Cerebellar nuclear complex (tissue), 1 donor: Measurements from ENCODE around the gene UCN3.

Experiments
- DNase-seq, 2 experiments: peaks; one replicate each; lab custom pipeline; 2025; lab: John Stamatoyannopoulos, UW

UCN3 gene

GRCh38 chr10:5364890-5365338, at the start of gene UCN3:
TSS of gene UCN3 (plus strand) at chr10:5364966. CDS start at chr10:5373721, 8,755 bp downstream.
- no peak for DNase-seq

GRCh38 chr10:5317547-5318107, 47.1 kb upstream of the UCN3 start:
- no peak for DNase-seq

- no peak for DNase-seq
Measured at GRCh38 chr10:5318148-5318547, 46.6 kb upstream of the UCN3 start.

- DNase-seq = no peak
Measured at GRCh38 chr10:5319863-5320262, 44.9 kb upstream of the UCN3 start.

GRCh38 chr10:5321273-5321672, 43.5 kb upstream of the UCN3 start:
- DNase-seq = no peak

- DNase-seq = no peak
Measured at GRCh38 chr10:5323446-5323845, 41.3 kb upstream of the UCN3 start.

- DNase-seq = no peak
Measured at GRCh38 chr10:5325076-5325475, 39.7 kb upstream of the UCN3 start.

GRCh38 chr10:5334196-5334880, 30.4 kb upstream of the UCN3 start:
- no peak for DNase-seq

GRCh38 chr10:5338010-5338409, 26.8 kb upstream of the UCN3 start:
- DNase-seq = no peak

GRCh38 chr10:5343092-5343491, 21.7 kb upstream of the UCN3 start:
- DNase-seq = no peak

- no peak for DNase-seq
Measured at GRCh38 chr10:5343561-5343960, 21.2 kb upstream of the UCN3 start.

- DNase-seq = no peak
Measured at GRCh38 chr10:5343979-5344378, 20.8 kb upstream of the UCN3 start.

GRCh38 chr10:5344746-5345145, 20.0 kb upstream of the UCN3 start:
- DNase-seq = no peak

- no peak for DNase-seq
Measured at GRCh38 chr10:5346881-5347280, 17.9 kb upstream of the UCN3 start.

GRCh38 chr10:5349362-5349761, 15.4 kb upstream of the UCN3 start:
- no peak for DNase-seq

GRCh38 chr10:5354068-5354467, 10.7 kb upstream of the UCN3 start:
- DNase-seq = no peak

- DNase-seq = no peak
Measured at GRCh38 chr10:5355594-5356301, 9.0 kb upstream of the UCN3 start.

GRCh38 chr10:5356302-5356763, 8.4 kb upstream of the UCN3 start:
- no peak for DNase-seq

GRCh38 chr10:5360318-5360915, 4.3 kb upstream of the UCN3 start:
- DNase-seq = no peak

GRCh38 chr10:5361966-5362365, 2.8 kb upstream of the UCN3 start:
- no peak for DNase-seq

GRCh38 chr10:5362873-5363272, 1.9 kb upstream of the UCN3 start:
- no peak for DNase-seq

- no peak for DNase-seq
Measured at GRCh38 chr10:5364374-5364773, 392 bp upstream of the UCN3 start.

GRCh38 chr10:5365928-5366327, 1.2 kb downstream of the UCN3 start:
- DNase-seq = no peak
